ENCODE data around the gene GRIFIN. TPM values are rescaled to one million over a fixed set of nuclear protein-coding genes. Genes with fewer than 3 reads are reported as not detected.

The GRIFIN gene
- total and polyA plus RNA-seq, 2 donors (not counting 1 experiment from before 2014, with no cell fraction given) = not detected

- no peak overlapping the region for H2AFZ ChIP-seq (ENCODE audit: insufficient read depth, low read depth, low read length, poor library complexity, severe bottlenecking)
- no peaks in the 10 kb centered on the region for H4K20me1 ChIP-seq (ENCODE audit: control insufficient read depth, insufficient read depth, low read length, poor library complexity, severe bottlenecking)
- Mint-ChIP-seq H3K27ac (no peak overlapping the region), H3K9me3 (ENCODE audit: insufficient read depth) (no peaks in the 10 kb centered on the region), H3K4me3 (no peak overlapping the region), H3K4me1 (peaks cover 4% of the 10 kb centered on the region), H3K27me3 (no peaks in the 10 kb centered on the region)
- peaks cover 0 to 4% of the 10 kb centered on the region in 2 experiments for H3K36me3 ChIP-seq (replicated peaks in 1 of 2; ENCODE audit: control extremely low read depth in 1 of 2, control insufficient read depth in 1 of 2, extremely low read depth in 1 of 2, insufficient read depth in 2 of 2, low read length in 1 of 2)
- no peak overlapping the region for H3K9ac ChIP-seq (ENCODE audit: low read length)
- POLR2A ChIA-PET = no interaction called here
- WGBS (ENCODE audit: insufficient coverage) = 97% methylated on average over 21 of the region's 21 CpGs
- no peak overlapping the region for H3K4me3 ChIP-seq (ENCODE audit: control extremely low read depth in 1 of 5, extremely low read depth in 1 of 5, insufficient read depth in 1 of 5, low read depth in 2 of 5, low read length in 4 of 5)
- no peak overlapping the region for H3K4me2 ChIP-seq (replicated peaks; ENCODE audit: low read depth, low read length, poor library complexity, severe bottlenecking)
- no peak for TF ChIP-seq EZH2 (IDR thresholded peaks at IDR 0.05; ENCODE audit: borderline replicate concordance, insufficient read depth, low read depth, low read length, poor library complexity, severe bottlenecking)
- TF ChIP-seq CTCF (IDR thresholded peaks at IDR 0.05) = no peak
- CTCF ChIA-PET = no interaction called here
- ATAC-seq (ENCODE audit: low read depth) (no peak), DNase-seq (no peak)
- H3K27me3 ChIP-seq (replicated peaks in 1 of 4; ENCODE audit: control extremely low read depth in 1 of 4, control insufficient read depth in 3 of 4, insufficient read depth in 4 of 4, low read length in 3 of 4) = no peaks in the 10 kb centered on the region
- no peak overlapping the region for H3K27ac ChIP-seq (ENCODE audit: low read length in 2 of 2)
- no peaks in the 10 kb centered on the region for H3K9me3 ChIP-seq (ENCODE audit: control extremely low read depth in 1 of 3, control insufficient read depth in 2 of 3, insufficient read depth in 1 of 3, low read length in 2 of 3)
- intact Hi-C loops (cut with micrococcal nuclease) = no loop called here
- no peaks in the 10 kb centered on the region for H3K4me1 ChIP-seq (ENCODE audit: control insufficient read depth in 2 of 2, insufficient read depth in 2 of 2, low read length in 2 of 2)
- no peaks in the 10 kb centered on the region for H3K79me2 ChIP-seq (ENCODE audit: control insufficient read depth, insufficient read depth, low read length)
Measured at GRCh38 chr7:2445898-2446555, 30.2 kb downstream of the GRIFIN start.

- no peaks in the 10 kb centered on the region for H3K9me3 ChIP-seq (ENCODE audit: control extremely low read depth in 1 of 3, control insufficient read depth in 2 of 3, insufficient read depth in 1 of 3, low read length in 2 of 3)
- H3K27ac Mint-ChIP-seq = no peak overlapping the region
- TF ChIP-seq CTCF (IDR thresholded peaks at IDR 0.05) (no peak), EZH2 (IDR thresholded peaks at IDR 0.05; ENCODE audit: borderline replicate concordance, insufficient read depth, low read depth, low read length, poor library complexity, severe bottlenecking) (no peak)
- H3K27me3 Mint-ChIP-seq = no peaks in the 10 kb centered on the region
- DNase-seq (no peak), ATAC-seq (ENCODE audit: low read depth) (no peak)
- intact Hi-C loops (cut with micrococcal nuclease) = no loop called here
- no peak overlapping the region for H3K9ac ChIP-seq (ENCODE audit: low read length)
- H2AFZ ChIP-seq (ENCODE audit: insufficient read depth, low read depth, low read length, poor library complexity, severe bottlenecking) = no peak overlapping the region
- no peaks in the 10 kb centered on the region for H4K20me1 ChIP-seq (ENCODE audit: control insufficient read depth, insufficient read depth, low read length, poor library complexity, severe bottlenecking)
- H3K27ac ChIP-seq (ENCODE audit: low read length in 2 of 2) = no peak overlapping the region
- H3K4me1 Mint-ChIP-seq = peaks cover 4% of the 10 kb centered on the region
- peaks cover 0 to 4% of the 10 kb centered on the region in 2 experiments for H3K36me3 ChIP-seq (replicated peaks in 1 of 2; ENCODE audit: control extremely low read depth in 1 of 2, control insufficient read depth in 1 of 2, extremely low read depth in 1 of 2, insufficient read depth in 2 of 2, low read length in 1 of 2)
- H3K4me2 ChIP-seq (replicated peaks; ENCODE audit: low read depth, low read length, poor library complexity, severe bottlenecking) = no peak overlapping the region
- H3K9me3 Mint-ChIP-seq (ENCODE audit: insufficient read depth) = no peaks in the 10 kb centered on the region
- 92% methylated on average over 10 of the region's 10 CpGs for WGBS (ENCODE audit: insufficient coverage)
- POLR2A ChIA-PET = no interaction called here
- no peaks in the 10 kb centered on the region for H3K4me1 ChIP-seq (ENCODE audit: control insufficient read depth in 2 of 2, insufficient read depth in 2 of 2, low read length in 2 of 2)
- H3K4me3 ChIP-seq (ENCODE audit: control extremely low read depth in 1 of 5, extremely low read depth in 1 of 5, insufficient read depth in 1 of 5, low read depth in 2 of 5, low read length in 4 of 5) = no peak overlapping the region
- no peaks in the 10 kb centered on the region for H3K79me2 ChIP-seq (ENCODE audit: control insufficient read depth, insufficient read depth, low read length)
- H3K4me3 Mint-ChIP-seq = no peak overlapping the region
- H3K27me3 ChIP-seq (replicated peaks in 1 of 4; ENCODE audit: control extremely low read depth in 1 of 4, control insufficient read depth in 3 of 4, insufficient read depth in 4 of 4, low read length in 3 of 4) = no peaks in the 10 kb centered on the region
- CTCF ChIA-PET = no interaction called here
Measured at GRCh38 chr7:2445047-2445446, 31.2 kb downstream of the GRIFIN start.
